ENCODE results near the gene DNAH14.

DNAH14 gene

GRCh38 chr1:225435076-225435475, 505.6 kb downstream of the DNAH14 start:
- no peak for DNase-seq

- DNase-seq, result no peak
Observed at GRCh38 chr1:225435487-225435886, 506.0 kb downstream of the DNAH14 start.

- DNase-seq, result no peak
Observed at GRCh38 chr1:225435957-225436392, 506.5 kb downstream of the DNAH14 start.

- DNase-seq, result peak; percentile 34
Observed at GRCh38 chr1:225437710-225438437, 508.4 kb downstream of the DNAH14 start.

GRCh38 chr1:225440380-225441221, 511.1 kb downstream of the DNAH14 start:
- no peak for DNase-seq

GRCh38 chr1:225441314-225442122, 512.0 kb downstream of the DNAH14 start:
- no peak for DNase-seq

- DNase-seq, result no peak
Observed at GRCh38 chr1:225442123-225442505, 512.6 kb downstream of the DNAH14 start.

- no peak for DNase-seq
Observed at GRCh38 chr1:225445639-225446594, 516.4 kb downstream of the DNAH14 start.

- no peak for DNase-seq
Observed at GRCh38 chr1:225446595-225446960, 517.1 kb downstream of the DNAH14 start.

GRCh38 chr1:225446981-225447615, 517.6 kb downstream of the DNAH14 start:
- DNase-seq, result no peak

GRCh38 chr1:225447650-225448089, 518.2 kb downstream of the DNAH14 start:
- peak; percentile 30 for DNase-seq

GRCh38 chr1:225448146-225448805, 518.8 kb downstream of the DNAH14 start:
- DNase-seq, result no peak

Measured in fibroblast of skin of back (primary cell).